Inflammatory macrophage (primary cell): ENCODE data around the gene FLRT2.

ENCODE experiments used
- DNase-seq, 2 donors: peaks; one replicate each; pipeline ENCODE4 v3.0.0-alpha.2; 2020 to 2022

FLRT2 gene

DNA sequence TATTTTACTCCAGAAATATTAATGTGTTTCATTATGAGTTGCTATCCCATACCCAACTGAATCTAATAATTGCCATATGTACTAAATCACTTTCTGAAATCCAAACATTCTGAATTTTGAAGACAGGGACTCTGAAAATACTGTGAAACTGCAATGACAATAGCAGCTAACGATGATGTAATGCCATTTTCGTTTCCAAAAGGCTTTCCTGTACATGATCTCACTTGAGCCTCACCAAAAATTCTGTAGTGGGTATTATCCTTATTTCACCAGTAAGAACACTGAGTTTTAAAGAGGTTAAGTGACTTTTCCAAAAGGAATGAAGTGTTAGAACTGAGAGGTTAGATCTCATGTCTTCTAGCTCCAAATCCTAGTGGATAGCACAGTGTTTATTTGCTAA, 133.3 kb downstream of the FLRT2 start:
- DNase-seq, result no peak

- no peak for DNase-seq
Measured at GRCh38 chr14:85663667-85664066, 133.7 kb downstream of the FLRT2 start.

DNA sequence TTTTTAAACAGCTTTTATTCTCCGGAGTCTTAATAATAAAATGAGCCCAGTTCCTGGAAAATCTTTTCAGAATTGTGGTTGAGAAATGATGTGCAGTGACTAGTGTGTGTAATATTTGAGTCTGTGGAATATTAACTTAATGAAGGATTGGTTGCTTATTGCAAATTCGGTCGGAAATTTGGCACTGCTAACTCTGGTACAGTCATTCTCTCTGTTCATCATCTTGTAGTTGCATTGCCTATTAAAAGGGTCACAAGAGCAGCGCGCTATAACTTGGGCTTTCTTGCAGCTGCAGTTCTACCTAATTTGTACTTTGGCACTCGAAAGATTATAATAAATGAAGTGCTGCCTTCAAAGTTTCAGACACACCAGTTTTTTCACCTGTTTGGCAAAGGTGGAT, 146.0 kb downstream of the FLRT2 start:
- DNase-seq, result no peak

DNA sequence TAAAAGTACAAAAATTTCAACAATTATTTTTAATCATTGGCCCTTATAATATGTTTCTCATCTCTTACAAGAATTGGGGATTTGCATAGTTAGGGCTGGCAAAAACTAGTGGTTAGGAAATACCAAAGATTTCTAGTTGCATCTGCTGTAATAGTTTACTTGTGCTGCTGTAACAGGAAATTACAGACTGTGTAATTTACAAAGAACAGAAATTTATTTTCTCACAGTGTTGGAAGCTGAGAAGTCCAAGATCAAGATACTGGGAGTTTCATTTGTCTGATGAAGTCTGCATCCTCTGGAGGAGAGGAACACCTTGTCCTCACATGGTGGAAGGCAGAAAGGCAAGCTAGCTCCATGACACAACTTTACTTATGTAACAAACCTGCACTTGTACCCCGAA, 157.0 kb downstream of the FLRT2 start:
- no peak for DNase-seq

- no peak for DNase-seq
Measured at GRCh38 chr14:85687456-85687855, 157.5 kb downstream of the FLRT2 start.

DNA sequence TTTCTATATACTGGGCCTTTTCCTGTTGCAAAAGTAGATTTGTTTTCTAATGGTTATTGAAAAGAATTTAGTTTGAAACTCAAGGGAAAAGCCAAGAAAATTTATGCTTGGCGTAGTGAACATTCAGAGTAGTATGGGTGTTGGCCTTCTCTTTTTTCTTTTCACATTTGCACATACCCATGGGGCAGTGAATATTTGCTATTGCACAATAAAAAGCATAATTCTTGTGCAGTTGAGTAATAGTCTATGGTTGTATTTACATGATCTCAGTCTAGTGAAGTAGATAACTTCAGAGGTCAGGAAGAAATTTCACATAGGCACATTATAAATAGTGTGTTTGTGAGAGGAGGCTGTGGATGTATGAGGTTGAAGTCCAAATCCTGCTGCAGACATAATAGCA, 158.1 kb downstream of the FLRT2 start:
- peak in 1 of 2 donors; percentile 12 for DNase-seq

DNA sequence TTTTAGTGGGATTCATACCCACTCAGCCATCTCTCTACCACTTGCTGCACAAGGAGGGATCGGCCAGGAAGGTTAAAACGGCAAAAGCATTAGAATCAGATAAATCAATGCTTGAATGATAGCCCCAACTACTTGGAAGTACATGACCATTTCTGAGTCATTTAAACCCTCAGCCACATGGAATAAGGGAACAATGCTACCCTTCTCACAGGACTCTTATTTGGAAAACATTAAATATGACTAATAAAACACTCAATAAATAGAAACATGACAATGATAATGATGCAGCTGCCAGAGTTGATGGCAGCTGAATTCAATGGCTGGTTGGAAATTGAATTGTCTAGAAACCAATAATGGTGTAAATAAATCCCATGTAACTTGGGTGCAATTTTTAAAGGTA, 165.4 kb downstream of the FLRT2 start:
- no peak for DNase-seq

GRCh38 chr14:85701116-85701515, 171.2 kb downstream of the FLRT2 start:
- DNase-seq, result no peak

- DNase-seq, result no peak
Measured at GRCh38 chr14:85701763-85702162, 171.8 kb downstream of the FLRT2 start.

GRCh38 chr14:85702191-85702590, 172.2 kb downstream of the FLRT2 start:
- DNase-seq, result no peak

- no peak for DNase-seq
Measured at GRCh38 chr14:85702997-85703396, 173.1 kb downstream of the FLRT2 start.
